Transverse colon (tissue), 4 donors: Measurements from ENCODE around the gene OMA1. TPM values are rescaled to one million over a fixed set of nuclear protein-coding genes. Genes with fewer than 3 reads are reported as not detected.

Experiments
- DNase-seq: peaks from one replicate; pipeline ENCODE4 v3.0.0-alpha.2; 2019
- H3K27ac ChIP-seq, 4 donors: fragments of 200-600 bp; sonication (generic); 2 replicates each; pipeline ENCODE4 v1.5.1; 2016 to 2018; ENCODE audit warnings: inconsistent platforms in 4 of 4
- H3K27me3 ChIP-seq: fragments of 200-600 bp; sonication (generic); 2 replicates; pipeline ENCODE4 v1.5.1; 2017; ENCODE audit warnings: inconsistent platforms
- H3K36me3 ChIP-seq, 4 donors: fragments of 200-600 bp; sonication (generic); 2 replicates each; pipeline ENCODE4 v1.5.1; 2017 to 2019; ENCODE audit warnings: inconsistent platforms in 4 of 4
- H3K4me1 ChIP-seq, 4 donors: fragments of 200-600 bp; sonication (generic); 2 replicates each; pipeline ENCODE4 v1.5.1; 2017 to 2020; ENCODE audit warnings: inconsistent platforms in 4 of 4
- H3K4me3 ChIP-seq, 4 donors: fragments of 200-600 bp; sonication (generic); 1 replicate in 1 of 4; 2 replicates in 3 of 4; pipeline versions ENCODE4 v1.5.1 to v1.6.1; 2017 to 2019; ENCODE audit warnings: inconsistent platforms in 4 of 4
- H3K9me3 ChIP-seq, 2 donors: fragments of 200-600 bp; sonication (generic); 2 replicates each; pipeline ENCODE4 v1.5.1; 2017 to 2019; ENCODE audit warnings: inconsistent platforms in 2 of 2
- CTCF ChIP-seq, 5 experiments: fragments of 200-600 bp in 3 of 5; fragments of 450-650 bp in 2 of 5; sonication (generic) in 3 of 5; IDR thresholded peaks; 1 replicate in 2 of 5; 2 replicates in 3 of 5; pipeline ENCODE4 v1.5.1; 2016 to 2017; ENCODE audit warnings: antibody characterized with exemption in 5 of 5, inconsistent platforms in 3 of 5, mild to moderate bottlenecking in 2 of 5, moderate library complexity in 1 of 5
- EP300 ChIP-seq: sonication (generic); formaldehyde crosslinking; IDR thresholded peaks from one replicate; pipeline ENCODE4 v1.6.1; 2017; ENCODE audit warnings: antibody characterized with exemption, low read depth
- POLR2A ChIP-seq: fragments of 450-650 bp; IDR thresholded peaks from one replicate; pipeline ENCODE4 v1.6.1; 2016; ENCODE audit warnings: antibody characterized with exemption, mild to moderate bottlenecking, moderate library complexity
- POLR2AphosphoS5 ChIP-seq, 3 donors: sonication (generic); formaldehyde crosslinking; IDR thresholded peaks; one replicate each; pipeline ENCODE4 v1.6.1; 2016; ENCODE audit warnings: antibody characterized with exemption in 3 of 3
- WGBS, 2 donors: methylation state at CpG; one replicate each; pipeline ENCODE4 v1.1.5; 2018; ENCODE audit warnings: low coverage in 1 of 2; 5-methylcytosine and 5-hydroxymethylcytosine counted together
- in situ Hi-C, 4 donors: fragments of 200-750 bp; cut with MboI; loops; one replicate each; pipeline versions ENCODE4 v1.15.0 to v1.15.1; 2017; ENCODE audit warnings: low sequenced_read_pairs in 3 of 4, low pct_ligation_motif_present in 1 of 4, low pct_unique_long_range_greater_than_20kb in 1 of 4
- intact Hi-C: fragments of 100-400 bp; cut with DNase I; formaldehyde crosslinking; loops from one replicate; pipeline ENCODE4 v1.15.1; 2023; ENCODE audit warnings: low total_unique reads
- total RNA-seq, 4 donors: library from RNA; depleted of rRNA; stranded (reverse); fragments of >200 nt; gene quantifications; one replicate each; pipeline ENCODE4 v1.1.0, GENCODE V29; 2016

OMA1 gene
- 10 to 100 TPM in 3 of 4 donors, 1 to 10 TPM in 1; 6.4 to 29.4 (median 20.0) TPM for total RNA-seq

- peak within 1 kb of the TSS; percentile 99 for H3K27ac ChIP-seq
- H3K4me1 ChIP-seq: peaks cover 0 to 18% (median 10%) of the 10 kb centered on the region in 4 donors
- no peaks in the 10 kb centered on the region for H3K9me3 ChIP-seq
- intact Hi-C loops (no loop called here), in situ Hi-C loops (no loop called here)
- H3K27me3 ChIP-seq: no peaks in the 10 kb centered on the region
- TF ChIP-seq CTCF (IDR thresholded peaks at IDR 0.05) (peak; percentile 89 to 99 (median 96)), EP300 (no peak), POLR2A (peak; percentile 93), POLR2AphosphoS5 (IDR thresholded peaks at IDR 0.05) (peak; percentile 93 to 97 (median 96))
- H3K4me3 ChIP-seq: peak within 1 kb of the TSS; percentile 73 to 81 (median 77)
- 2 to 20% methylated on average over 3 to 35 of the region's 46 CpGs for WGBS, 2 donors
- no peaks in the 10 kb centered on the region for H3K36me3 ChIP-seq
- peak; percentile 98 for DNase-seq
Observed at GRCh38 chr1:58546520-58547308, at the start of gene OMA1. Gene OMA1 (minus strand): TSS chr1:58546726. CDS start chr1:58539294, 7,432 bp downstream.

- in situ Hi-C loops: no loop called here
- 44 to 60% methylated on average over 1 of the region's 1 CpG for WGBS, 2 donors
- no peaks in the 10 kb centered on the region for H3K9me3 ChIP-seq
- H3K27ac ChIP-seq: no peak overlapping the region
- peaks cover 3 to 4% (median 3%) of the 10 kb centered on the region in 4 donors for H3K4me1 ChIP-seq
- no peak overlapping the region for H3K4me3 ChIP-seq
- DNase-seq: no peak
- no peak for TF ChIP-seq EP300
- no peak for TF ChIP-seq CTCF (IDR thresholded peaks at IDR 0.05)
- TF ChIP-seq POLR2AphosphoS5 (IDR thresholded peaks at IDR 0.05): no peak
- no peak for TF ChIP-seq POLR2A
- H3K36me3 ChIP-seq: no peaks in the 10 kb centered on the region
- intact Hi-C loops: no loop called here
- no peaks in the 10 kb centered on the region for H3K27me3 ChIP-seq
Observed at GRCh38 chr1:58594546-58594945, 48.0 kb upstream of the OMA1 start.

GRCh38 chr1:58592522-58593134 is 46.1 kb upstream of the OMA1 start:
- 47 to 92% methylated on average over 2 to 5 of the region's 5 CpGs for WGBS, 2 donors

More at GRCh38 chr1:58592522-58593134, 46.1 kb upstream of the OMA1 start:
- TF ChIP-seq CTCF (IDR thresholded peaks at IDR 0.05) (no peak), POLR2AphosphoS5 (IDR thresholded peaks at IDR 0.05) (peak in 1 of 3 donors; percentile 35)
- Histone ChIP-seq H3K36me3 (no peaks in the 10 kb centered on the region), H3K27ac (peak overlapping the region in 2 of 4 donors; percentile 13 to 28), H3K4me3 (no peak overlapping the region), H3K9me3 (no peaks in the 10 kb centered on the region), H3K27me3 (no peaks in the 10 kb centered on the region), H3K4me1 (peaks cover 0 to 4% (median 3%) of the 10 kb centered on the region in 4 donors)
- intact Hi-C loops: no loop called here
- in situ Hi-C loops: no loop called here
- DNase-seq: no peak
